Mesothelial cell of epicardium (in vitro differentiated cells): ENCODE data around the gene TCN1. TPM values are rescaled to one million over a fixed set of nuclear protein-coding genes. Genes with fewer than 3 reads are reported as not detected.
"Not testable (repeated sequence)": the region's sequence is repeated elsewhere in the genome, so short reads cannot be mapped to it uniquely, and the experiment has no call there.

Experiments used
- DNase-seq, 2 experiments: peaks; one replicate each; pipeline ENCODE4 v3.0.0; 2021; ENCODE audit warnings: low spot score in 2 of 2; ENCODE audit not compliant: unreplicated experiment in 2 of 2
- H3K27ac Mint-ChIP-seq: 2 replicates; pipeline ENCODE4 v1.8.0; 2021; ENCODE audit warnings: mixed read lengths
- H3K27me3 Mint-ChIP-seq: 2 replicates; pipeline ENCODE4 v1.8.0; 2021; ENCODE audit warnings: low read depth, mixed read lengths
- H3K36me3 Mint-ChIP-seq: 2 replicates; pipeline ENCODE4 v1.8.0; 2021; ENCODE audit warnings: mixed read lengths
- H3K4me1 Mint-ChIP-seq: 2 replicates; pipeline ENCODE4 v1.8.0; 2021; ENCODE audit warnings: mixed read lengths
- H3K4me3 Mint-ChIP-seq: 2 replicates; pipeline ENCODE4 v1.8.0; 2021; ENCODE audit warnings: mild to moderate bottlenecking, moderate library complexity, mixed read lengths
- H3K9me3 Mint-ChIP-seq: 2 replicates; pipeline ENCODE4 v1.8.0; 2021; ENCODE audit warnings: mixed read lengths
- CTCF ChIP-seq: fragments of 200-600 bp; sonication (generic); IDR thresholded peaks from one replicate; pipeline ENCODE4 v1.5.0; 2021; ENCODE audit warnings: antibody characterized with exemption; ENCODE audit not compliant: unreplicated experiment
- total RNA-seq: library from RNA; stranded (reverse); gene quantifications from 3 replicates; pipeline ENCODE4 v1.2.1, GENCODE V29; 2021

The TCN1 gene
- total RNA-seq, 1 donor from 2014 or later: not detected

- no peaks in the 10 kb centered on the region for H3K27me3 Mint-ChIP-seq
- H3K27ac Mint-ChIP-seq: no peak overlapping the region
Observed at GRCh38 chr11:59898046-59898445, 31.8 kb upstream of the TCN1 start.

GRCh38 chr11:59894616-59895015 lies 28.3 kb upstream of the TCN1 start:
- TF ChIP-seq CTCF: no peak
- H3K4me1 Mint-ChIP-seq: no peaks in the 10 kb centered on the region
- no peak overlapping the region for H3K4me3 Mint-ChIP-seq
- peaks cover 12% of the 10 kb centered on the region for H3K9me3 Mint-ChIP-seq
- DNase-seq: no peak
- no peak overlapping the region for H3K27ac Mint-ChIP-seq
- H3K27me3 Mint-ChIP-seq: no peaks in the 10 kb centered on the region
- H3K36me3 Mint-ChIP-seq: no peaks in the 10 kb centered on the region

More at GRCh38 chr11:59898046-59898445, 31.8 kb upstream of the TCN1 start:
- no peak for DNase-seq
- no peaks in the 10 kb centered on the region for H3K9me3 Mint-ChIP-seq
- TF ChIP-seq CTCF: no peak
- H3K36me3 Mint-ChIP-seq: no peaks in the 10 kb centered on the region
- no peak overlapping the region for H3K4me3 Mint-ChIP-seq
- no peaks in the 10 kb centered on the region for H3K4me1 Mint-ChIP-seq

- Mint-ChIP-seq H3K27ac (no peak overlapping the region), H3K4me1 (no peaks in the 10 kb centered on the region)
Observed at GRCh38 chr11:59891781-59892181, 25.5 kb upstream of the TCN1 start.

GRCh38 chr11:59887156-59887555 lies 20.9 kb upstream of the TCN1 start:
- not testable (repeated sequence) for DNase-seq, H3K27me3 Mint-ChIP-seq, H3K27ac Mint-ChIP-seq, H3K4me3 Mint-ChIP-seq, H3K4me1 Mint-ChIP-seq, H3K36me3 Mint-ChIP-seq
- H3K9me3 Mint-ChIP-seq: peaks cover 43% of the 10 kb centered on the region

More at GRCh38 chr11:59891781-59892181, 25.5 kb upstream of the TCN1 start:
- Mint-ChIP-seq H3K4me3 (no peak overlapping the region), H3K9me3 (peaks cover 36% of the 10 kb centered on the region), H3K27me3 (no peaks in the 10 kb centered on the region), H3K36me3 (no peaks in the 10 kb centered on the region)
- DNase-seq: no peak
- TF ChIP-seq CTCF: no peak

GRCh38 chr11:59883597-59883996 lies 17.3 kb upstream of the TCN1 start:
- Mint-ChIP-seq H3K4me1 (no peaks in the 10 kb centered on the region), H3K27ac (no peak overlapping the region), H3K9me3 (peaks cover 21% of the 10 kb centered on the region), H3K4me3 (no peak overlapping the region), H3K27me3 (no peaks in the 10 kb centered on the region), H3K36me3 (no peaks in the 10 kb centered on the region)
- no peak for TF ChIP-seq CTCF
- no peak for DNase-seq

GRCh38 chr11:59879567-59879966 lies 13.3 kb upstream of the TCN1 start:
- Mint-ChIP-seq H3K27ac (no peak overlapping the region), H3K36me3 (no peaks in the 10 kb centered on the region), H3K27me3 (no peaks in the 10 kb centered on the region), H3K4me1 (no peaks in the 10 kb centered on the region), H3K4me3 (no peak overlapping the region), H3K9me3 (no peaks in the 10 kb centered on the region)
- TF ChIP-seq CTCF: no peak
- no peak for DNase-seq
